RPMI7951 (cell line): ENCODE data around the gene SCN2A. TPM values are rescaled to one million over a fixed set of nuclear protein-coding genes. Genes with fewer than 3 reads are reported as not detected.
A peak's percentile ranks its signal among the peaks of the same experiment; 100 is the strongest.

Experiments used
- DNase-seq: peaks from one replicate; pipeline ENCODE4 v3.0.0-alpha.2; 2012; ENCODE audit warnings: low read depth
- total RNA-seq: library from RNA; depleted of rRNA; stranded (reverse); fragments of >200 nt; shearing (Covaris generic); gene quantifications from 2 replicates; pipeline ENCODE4 v1.2.3, GENCODE V29; 2014; rRNA removed

SCN2A gene
- total RNA-seq, result under 0.01 and 0.29 TPM in 2 replicates

- peak; percentile 30 for DNase-seq
Observed at GRCh38 chr2:165239230-165239629, at the start of gene SCN2A. Gene SCN2A (plus strand): TSS chr2:165239414. CDS start chr2:165295824, 56,410 bp downstream.

- DNase-seq, result no peak
Observed at GRCh38 chr2:165191096-165191728, 48.0 kb upstream of the SCN2A start.

- no peak for DNase-seq
Observed at GRCh38 chr2:165192729-165193128, 46.5 kb upstream of the SCN2A start.

GRCh38 chr2:165193178-165193777 lies 45.9 kb upstream of the SCN2A start:
- no peak for DNase-seq

DNA sequence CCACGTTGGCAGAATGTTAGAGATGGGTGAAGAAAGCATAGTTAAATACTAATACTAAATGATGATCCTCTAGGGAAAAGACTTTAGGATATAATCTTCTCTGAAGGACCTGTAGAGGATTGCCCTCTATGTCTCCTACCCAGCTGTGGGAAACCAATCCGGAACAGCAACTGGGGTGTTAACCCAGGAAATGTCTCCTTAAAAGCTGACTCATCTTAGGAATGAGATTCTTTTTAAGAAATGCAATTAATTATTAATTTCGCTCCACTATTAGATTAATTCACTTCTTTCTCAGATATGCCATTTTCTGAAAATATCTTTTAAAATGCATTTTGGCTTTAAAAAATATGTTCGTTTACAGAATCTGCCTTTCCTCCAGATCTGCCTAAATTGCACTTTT lies 42.8 kb upstream of the SCN2A start:
- DNase-seq, result no peak

DNA sequence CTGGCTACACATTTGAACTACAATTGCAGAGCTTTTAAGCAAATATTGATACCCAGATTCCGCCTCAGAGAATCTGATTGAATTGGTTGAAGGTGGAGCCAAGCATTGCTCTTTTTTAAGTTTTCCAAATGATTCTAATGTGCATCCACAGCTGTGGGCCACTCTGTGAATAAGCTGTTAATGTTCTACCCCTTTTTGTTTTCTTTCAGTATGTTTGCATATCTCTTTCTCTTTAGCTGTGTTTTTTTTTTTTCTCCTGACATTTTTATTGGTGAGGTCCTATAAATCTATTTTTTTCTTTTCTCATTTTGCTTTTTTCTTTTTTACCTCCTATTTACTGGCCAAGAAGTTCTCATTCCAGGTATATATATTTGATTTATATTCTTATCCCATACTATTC lies 41.9 kb upstream of the SCN2A start:
- DNase-seq, result no peak

DNA sequence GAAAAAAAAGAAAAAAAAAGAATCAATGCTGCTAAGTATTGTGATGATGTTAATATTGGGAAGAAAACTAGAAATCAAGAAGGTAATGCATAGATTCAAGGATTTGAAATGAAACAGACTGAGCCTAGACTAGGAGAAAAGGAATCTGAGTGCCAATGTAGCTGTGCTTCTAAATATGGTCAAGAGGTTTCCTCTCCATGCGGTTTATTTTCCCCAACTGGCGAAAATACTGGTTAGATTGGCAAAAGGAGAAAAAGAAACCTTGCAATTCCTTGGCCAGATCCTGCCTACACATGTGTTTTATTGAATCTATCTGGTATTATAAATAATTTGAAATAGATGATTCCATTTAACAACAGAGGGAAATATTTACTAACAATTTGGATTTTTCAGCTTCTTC lies 41.0 kb upstream of the SCN2A start:
- DNase-seq, result no peak

DNA sequence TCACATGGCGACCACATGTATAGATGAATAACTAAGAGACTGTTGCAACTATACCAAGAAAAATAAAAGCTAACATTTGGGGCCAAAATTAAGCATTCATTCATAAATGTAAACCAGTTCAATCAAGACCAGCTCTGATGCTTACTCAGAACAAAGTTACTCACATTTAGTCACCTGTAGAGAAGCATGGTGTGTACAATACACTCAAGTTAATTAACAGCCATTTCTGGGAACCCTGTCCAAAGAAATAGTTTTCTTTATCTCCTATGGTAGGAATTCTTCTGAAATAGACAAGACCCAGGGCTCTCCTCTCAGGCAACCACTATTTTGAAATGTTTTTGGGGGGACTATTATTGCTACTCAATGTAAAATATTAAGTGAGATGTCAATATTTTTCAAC lies 37.0 kb upstream of the SCN2A start:
- DNase-seq, result no peak

DNA sequence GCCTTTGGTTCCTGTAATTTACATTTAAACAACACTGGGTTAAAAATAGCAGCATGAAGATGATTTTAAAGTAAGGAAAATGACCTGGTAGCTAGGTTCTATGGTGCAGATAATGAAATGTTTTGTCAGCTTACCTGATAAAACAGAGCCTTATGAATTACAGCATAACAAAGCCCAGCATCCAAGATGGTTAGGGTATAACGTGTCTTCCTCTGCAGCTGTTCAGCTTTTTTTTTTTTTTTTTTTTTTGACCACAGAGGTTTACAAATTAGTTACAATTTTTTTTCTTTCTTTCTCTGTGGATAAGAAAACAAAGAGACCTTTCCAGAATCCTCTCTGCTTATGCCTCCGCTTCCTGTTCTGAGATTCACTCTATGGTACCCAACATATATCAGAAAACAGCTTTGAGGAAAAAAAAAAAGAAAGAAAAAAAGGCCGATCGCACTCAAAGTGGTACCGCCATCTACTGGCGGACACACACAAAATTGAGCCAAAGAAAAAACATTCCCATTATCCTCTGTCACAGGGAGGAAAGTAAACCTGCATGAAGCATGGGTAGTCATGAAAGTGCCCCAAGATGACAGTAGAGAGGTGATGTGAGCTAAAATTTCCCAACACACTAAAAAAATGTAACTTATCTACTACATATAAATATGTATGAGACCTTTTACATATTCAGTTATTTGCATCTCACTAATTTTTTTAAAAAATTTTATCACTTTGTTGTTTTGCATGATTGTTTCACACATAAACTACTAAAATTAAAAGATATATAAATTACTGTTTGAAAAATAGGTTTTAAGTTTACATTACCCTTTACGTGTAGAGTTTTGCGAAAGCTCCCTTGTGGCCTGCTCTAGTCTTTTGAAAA lies 35.3 kb upstream of the SCN2A start, which contains the start of gene SCN3A:
SCN3A (minus strand) TSS at position 362 of the 871 bp plus-strand sequence. CDS start 27,656 bp downstream, outside the sequence.
- DNase-seq, result peak; percentile 35

- no peak for DNase-seq
Observed at GRCh38 chr2:165205865-165206264, 33.3 kb upstream of the SCN2A start.

DNA sequence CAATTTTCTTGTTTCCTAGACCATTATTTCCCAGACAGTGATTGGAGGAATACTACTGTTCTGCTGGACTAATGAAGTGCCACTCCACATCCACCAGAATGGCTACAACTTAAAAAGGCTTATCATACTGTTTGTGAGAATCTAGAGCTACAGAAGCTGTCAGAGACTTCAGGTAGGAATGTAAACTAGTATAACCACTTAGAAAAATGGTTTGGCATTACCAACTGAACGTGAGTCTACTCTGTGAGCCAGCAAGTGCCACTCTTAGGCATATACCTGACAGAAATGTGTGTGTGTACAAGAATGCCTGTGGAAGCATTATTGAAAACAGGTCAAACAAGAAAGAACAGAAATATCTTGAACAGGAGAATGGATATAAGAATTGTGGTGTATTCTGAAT lies 31.1 kb upstream of the SCN2A start:
- no peak for DNase-seq

DNA sequence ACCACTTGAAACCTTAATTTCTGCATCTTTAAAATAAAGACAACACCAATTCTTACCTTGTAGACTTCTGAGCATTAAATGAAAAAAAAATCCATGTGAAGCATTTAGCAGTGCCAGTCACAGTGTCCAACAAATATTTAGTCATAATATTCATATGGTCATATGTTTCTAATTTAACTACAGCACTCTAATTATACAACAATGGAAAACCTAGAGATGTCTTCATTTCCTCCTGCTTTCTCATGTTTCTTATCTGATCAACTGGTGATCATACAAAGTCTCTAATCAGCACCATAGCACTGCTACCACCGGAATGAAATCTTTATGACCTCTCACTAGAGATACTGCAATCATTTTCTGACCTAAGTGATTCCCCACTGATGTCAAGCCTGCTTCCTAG lies 25.1 kb upstream of the SCN2A start:
- no peak for DNase-seq

GRCh38 chr2:165219481-165219880 lies 19.7 kb upstream of the SCN2A start:
- peak; percentile 22 for DNase-seq

GRCh38 chr2:165224941-165225340 lies 14.3 kb upstream of the SCN2A start:
- DNase-seq, result no peak

- no peak for DNase-seq
Observed at GRCh38 chr2:165227571-165227970, 11.6 kb upstream of the SCN2A start.

GRCh38 chr2:165237056-165237455 lies 2.2 kb upstream of the SCN2A start:
- no peak for DNase-seq

GRCh38 chr2:165238295-165238694 lies 919 bp upstream of the SCN2A start:
- DNase-seq, result peak; percentile 2

DNA sequence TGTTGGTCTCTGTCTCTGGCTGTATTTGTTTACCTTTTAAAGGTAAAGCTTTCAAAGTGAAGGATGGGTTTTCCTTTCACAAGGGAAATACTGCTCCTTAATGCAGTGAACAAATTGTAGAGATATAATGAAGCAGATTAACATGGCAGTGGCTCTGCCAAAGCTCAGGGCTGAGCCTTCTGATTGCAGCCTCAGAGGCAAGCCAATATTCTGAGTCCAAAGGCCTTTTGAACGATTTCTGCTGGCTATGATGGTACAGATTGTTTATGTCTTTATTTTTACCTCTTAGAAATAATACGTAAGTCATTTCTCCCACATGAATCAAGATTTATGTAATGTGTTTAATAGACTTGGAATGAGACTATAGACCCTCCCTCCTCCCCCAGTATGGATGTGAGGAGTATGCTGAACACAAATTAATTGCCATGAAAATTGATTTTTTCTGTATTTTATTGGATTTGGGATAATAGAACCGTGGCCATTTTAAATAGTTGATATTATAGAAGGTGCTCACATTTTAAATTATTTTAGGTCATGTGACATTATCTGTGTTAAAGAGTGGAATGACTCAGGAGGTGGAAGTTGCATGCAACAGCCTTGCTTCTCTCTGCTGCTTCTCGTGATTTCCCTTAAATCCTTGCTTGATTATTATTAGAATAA lies 772 bp downstream of the SCN2A start:
- no peak for DNase-seq

GRCh38 chr2:165240916-165241315 lies 1.7 kb downstream of the SCN2A start:
- DNase-seq, result no peak

GRCh38 chr2:165245081-165245793 lies 6.0 kb downstream of the SCN2A start:
- no peak for DNase-seq

DNA sequence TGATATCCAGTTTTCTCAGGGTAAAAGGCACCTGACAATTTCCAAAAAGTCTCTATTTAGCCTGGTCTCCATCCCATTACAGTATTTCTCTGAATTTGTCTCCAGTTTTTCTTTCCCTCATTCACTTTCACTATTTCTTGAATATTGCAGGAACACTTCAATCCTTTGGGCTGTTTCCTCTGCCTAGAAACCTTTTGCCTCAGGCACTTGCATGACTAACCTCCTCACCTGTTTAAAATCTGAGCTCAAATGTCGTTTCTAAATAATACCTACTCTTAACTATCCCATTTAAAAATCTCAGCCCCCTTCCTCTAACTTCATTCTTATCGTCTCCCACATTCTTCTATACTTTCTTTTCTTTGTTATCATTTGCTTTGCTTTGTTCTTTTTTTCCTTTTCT lies 9.0 kb downstream of the SCN2A start:
- DNase-seq, result no peak
